ENCODE results near the gene MTMR4. TPM values are rescaled to one million over a fixed set of nuclear protein-coding genes. Genes with fewer than 3 reads are reported as not detected.

The MTMR4 gene
- polyA plus RNA-seq, 2 of the 4 experiments (the other 2 are of a cell fraction), result 13.8 to 20.0 TPM

DNA sequence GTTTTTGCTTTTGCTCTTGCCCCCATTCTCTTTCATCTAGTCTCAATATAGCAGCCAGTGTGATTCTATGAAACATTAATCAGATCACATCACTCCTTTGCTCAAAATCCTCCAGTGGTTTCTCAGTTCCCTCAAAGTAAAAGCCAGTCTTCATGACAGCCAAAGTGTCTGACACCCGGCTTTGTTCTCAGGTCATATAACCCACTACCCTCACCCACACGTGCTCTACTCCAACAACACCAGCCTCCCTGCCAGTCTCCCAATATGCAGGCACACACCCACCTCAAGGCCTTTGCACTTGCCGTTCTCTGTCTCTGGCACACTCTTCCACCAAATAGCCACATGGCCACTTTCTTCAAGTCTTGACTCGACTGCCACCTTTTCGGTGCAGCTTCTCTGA lies 4.4 kb downstream of the MTMR4 start:
- H3K4me1 ChIP-seq, result peaks cover 10% of the 10 kb centered on the region; the same call in 2 of the 3 replicates
- no peak overlapping the region for H3K4me2 ChIP-seq
- FAIRE-seq (no peak), ATAC-seq (no peak), DNase-seq (ENCODE audit: low read depth in 1 of 2, low spot score in 1 of 2) (no peak)
- ChIA-PET POLR2A (no interaction called here), CTCF (interaction anchor here (0.6 to 1.7 kb wide), 6 partner anchors 9 to 224 kb away, joined by 3 to 4 read pairs (median 4); no protein-coding TSS in a partner anchor)
- H3K27ac ChIP-seq, result no peak overlapping the region
- TF ChIP-seq CEBPB (IDR thresholded peaks at IDR 0.05) (no peak), SMC3 (IDR thresholded peaks at IDR 0.05) (no peak), ZC3H11A (IDR thresholded peaks at IDR 0.05) (no peak), RAD21 (conservative IDR thresholded peaks at IDR 0.05 in 1 of 2, IDR thresholded peaks at IDR 0.05 in 1 of 2) (no peak), ATOH8 (CRISPR knock-in tag; IDR thresholded peaks at IDR 0.05; ENCODE audit: low read depth) (no peak), JUNB (IDR thresholded peaks at IDR 0.05) (no peak), RARB (CRISPR knock-in tag; IDR thresholded peaks at IDR 0.05) (no peak), EHMT2 (IDR thresholded peaks at IDR 0.05; ENCODE audit: low read depth) (no peak), HOXB5 (CRISPR knock-in tag; IDR thresholded peaks at IDR 0.05) (no peak), FOSL2 (IDR thresholded peaks at IDR 0.05) (no peak), FOSL2 (CRISPR knock-in tag; IDR thresholded peaks at IDR 0.05) (no peak), HDAC2 (IDR thresholded peaks at IDR 0.05) (no peak), MAFK (IDR thresholded peaks at IDR 0.05; ENCODE audit: partially characterized antibody) (no peak), ZNF302 (CRISPR knock-in tag; IDR thresholded peaks at IDR 0.05) (no peak), RFX5 (IDR thresholded peaks at IDR 0.05) (no peak), TFCP2L1 (CRISPR knock-in tag; IDR thresholded peaks at IDR 0.05) (no peak)
- TF ChIP-seq, protein P1, sequence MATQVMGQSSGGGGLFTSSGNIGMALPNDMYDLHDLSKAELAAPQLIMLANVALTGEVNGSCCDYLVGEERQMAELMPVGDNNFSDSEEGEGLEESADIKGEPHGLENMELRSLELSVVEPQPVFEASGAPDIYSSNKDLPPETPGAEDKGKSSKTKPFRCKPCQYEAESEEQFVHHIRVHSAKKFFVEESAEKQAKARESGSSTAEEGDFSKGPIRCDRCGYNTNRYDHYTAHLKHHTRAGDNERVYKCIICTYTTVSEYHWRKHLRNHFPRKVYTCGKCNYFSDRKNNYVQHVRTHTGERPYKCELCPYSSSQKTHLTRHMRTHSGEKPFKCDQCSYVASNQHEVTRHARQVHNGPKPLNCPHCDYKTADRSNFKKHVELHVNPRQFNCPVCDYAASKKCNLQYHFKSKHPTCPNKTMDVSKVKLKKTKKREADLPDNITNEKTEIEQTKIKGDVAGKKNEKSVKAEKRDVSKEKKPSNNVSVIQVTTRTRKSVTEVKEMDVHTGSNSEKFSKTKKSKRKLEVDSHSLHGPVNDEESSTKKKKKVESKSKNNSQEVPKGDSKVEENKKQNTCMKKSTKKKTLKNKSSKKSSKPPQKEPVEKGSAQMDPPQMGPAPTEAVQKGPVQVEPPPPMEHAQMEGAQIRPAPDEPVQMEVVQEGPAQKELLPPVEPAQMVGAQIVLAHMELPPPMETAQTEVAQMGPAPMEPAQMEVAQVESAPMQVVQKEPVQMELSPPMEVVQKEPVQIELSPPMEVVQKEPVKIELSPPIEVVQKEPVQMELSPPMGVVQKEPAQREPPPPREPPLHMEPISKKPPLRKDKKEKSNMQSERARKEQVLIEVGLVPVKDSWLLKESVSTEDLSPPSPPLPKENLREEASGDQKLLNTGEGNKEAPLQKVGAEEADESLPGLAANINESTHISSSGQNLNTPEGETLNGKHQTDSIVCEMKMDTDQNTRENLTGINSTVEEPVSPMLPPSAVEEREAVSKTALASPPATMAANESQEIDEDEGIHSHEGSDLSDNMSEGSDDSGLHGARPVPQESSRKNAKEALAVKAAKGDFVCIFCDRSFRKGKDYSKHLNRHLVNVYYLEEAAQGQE (IDR thresholded peaks at IDR 0.05), result no peak
- WGBS (ENCODE audit: missing lambda C conversion rate), result 89% methylated on average over 5 of the region's 5 CpGs
- H3K4me3 ChIP-seq, result no peak overlapping the region
- H3K9me3 ChIP-seq, result no peaks in the 10 kb centered on the region

DNA sequence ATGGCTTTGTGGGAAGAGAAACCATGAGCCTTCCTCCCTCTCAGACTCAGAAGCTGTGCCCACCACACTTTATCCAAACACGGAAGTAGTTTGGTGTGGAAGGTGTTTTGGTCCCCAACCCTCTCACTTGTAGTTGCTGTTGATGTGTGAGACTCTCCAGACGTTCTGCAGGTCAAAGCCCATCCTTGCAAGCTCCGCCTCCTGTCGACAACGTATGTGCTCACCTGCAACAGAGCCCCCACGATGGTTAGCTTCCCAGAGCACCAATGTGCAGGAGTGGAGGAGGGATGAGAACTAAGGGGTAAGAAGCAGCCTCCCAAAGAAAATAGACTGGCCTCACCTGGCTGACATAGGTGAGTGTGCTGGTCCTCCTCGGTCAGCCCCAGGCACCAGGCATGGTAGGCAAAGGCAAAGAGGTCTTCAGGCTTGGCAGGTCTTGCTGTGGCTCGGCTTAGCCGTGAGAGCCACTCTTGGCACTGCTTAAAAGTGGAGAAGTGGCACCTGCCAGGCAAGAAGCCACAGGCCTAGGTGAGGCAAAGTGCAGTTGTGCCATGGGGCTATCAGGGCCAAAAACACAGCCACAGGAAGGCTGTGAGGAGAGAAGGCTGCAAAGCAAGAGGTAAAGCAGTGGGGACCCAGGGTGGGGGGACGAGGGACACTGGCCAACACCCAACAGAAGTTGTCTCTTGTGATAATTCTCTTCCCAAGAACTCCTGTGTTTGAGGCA lies 5.9 kb downstream of the MTMR4 start:
- TF ChIP-seq HMGXB4 (CRISPR knock-in tag; IDR thresholded peaks at IDR 0.05; ENCODE audit: borderline replicate concordance) (no peak), HES2 (IDR thresholded peaks at IDR 0.05) (no peak), RNF2 (IDR thresholded peaks at IDR 0.05; ENCODE audit: borderline replicate concordance, low read depth) (no peak)
- TF ChIP-seq, protein P2, sequence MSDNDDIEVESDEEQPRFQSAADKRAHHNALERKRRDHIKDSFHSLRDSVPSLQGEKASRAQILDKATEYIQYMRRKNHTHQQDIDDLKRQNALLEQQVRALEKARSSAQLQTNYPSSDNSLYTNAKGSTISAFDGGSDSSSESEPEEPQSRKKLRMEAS (IDR thresholded peaks at IDR 0.05), result no peak
- Histone ChIP-seq H3K9me3 (no peaks in the 10 kb centered on the region), H3K4me3 (no peak overlapping the region), H3K4me2 (no peak overlapping the region), H3K27ac (no peak overlapping the region), H3K4me1 (peaks cover 3% of the 10 kb centered on the region; the same call in 2 of the 3 replicates)
- no peak for ATAC-seq
- DNase-seq (ENCODE audit: low read depth in 1 of 2, low spot score in 1 of 2), result no peak
- FAIRE-seq, result no peak
- 78% methylated on average over 10 of the region's 10 CpGs for WGBS (ENCODE audit: missing lambda C conversion rate)
- ChIA-PET CTCF (no interaction called here), POLR2A (no interaction called here)

All from A549 (cell line).